ENCODE data around the gene NSRP1.

The NSRP1 gene

DNA sequence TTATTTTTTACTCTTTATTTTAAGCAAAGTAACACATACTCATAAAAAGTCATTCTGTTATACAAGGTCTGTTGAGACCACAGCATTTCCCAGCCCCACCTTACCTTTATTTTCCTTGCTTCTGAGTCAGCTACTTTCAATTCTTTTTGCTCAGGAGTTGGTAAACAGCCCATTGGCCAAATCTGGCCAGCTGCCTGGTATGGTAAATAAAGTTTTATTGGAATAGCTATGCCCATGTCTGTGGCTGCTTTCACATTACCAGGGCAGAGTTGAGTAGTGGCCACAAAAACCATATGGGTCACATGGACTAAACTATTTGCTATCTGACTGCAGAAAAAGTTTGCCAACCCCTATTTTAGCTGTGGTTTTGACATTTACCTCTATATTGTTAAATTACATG, 3.4 kb upstream of the NSRP1 start:
- Histone ChIP-seq H3K4me3 (ENCODE audit: low read depth, low read length) (no peak overlapping the region), H3K27ac (ENCODE audit: extremely low read depth, low read depth, low read length) (no peak overlapping the region), H3K9me3 (ENCODE audit: control insufficient read depth, insufficient read depth, low read depth, low read length) (no peaks in the 10 kb centered on the region), H3K4me1 (ENCODE audit: control insufficient read depth, insufficient read depth, low read length) (peaks cover 11% of the 10 kb centered on the region), H3K36me3 (ENCODE audit: control insufficient read depth in 2 of 2, insufficient read depth in 1 of 2, low read length in 2 of 2) (peaks cover 0 to under 1% of the 10 kb centered on the region in 2 experiments; a peak in 1 of 3 replicates)
- CTCF ChIA-PET, result interaction anchor here (0.7 to 8.1 kb wide), 6 partner anchors 8 to 223 kb away, joined by 3 to 108 read pairs (median 6); no protein-coding TSS in a partner anchor
- TF ChIP-seq, protein P1, sequence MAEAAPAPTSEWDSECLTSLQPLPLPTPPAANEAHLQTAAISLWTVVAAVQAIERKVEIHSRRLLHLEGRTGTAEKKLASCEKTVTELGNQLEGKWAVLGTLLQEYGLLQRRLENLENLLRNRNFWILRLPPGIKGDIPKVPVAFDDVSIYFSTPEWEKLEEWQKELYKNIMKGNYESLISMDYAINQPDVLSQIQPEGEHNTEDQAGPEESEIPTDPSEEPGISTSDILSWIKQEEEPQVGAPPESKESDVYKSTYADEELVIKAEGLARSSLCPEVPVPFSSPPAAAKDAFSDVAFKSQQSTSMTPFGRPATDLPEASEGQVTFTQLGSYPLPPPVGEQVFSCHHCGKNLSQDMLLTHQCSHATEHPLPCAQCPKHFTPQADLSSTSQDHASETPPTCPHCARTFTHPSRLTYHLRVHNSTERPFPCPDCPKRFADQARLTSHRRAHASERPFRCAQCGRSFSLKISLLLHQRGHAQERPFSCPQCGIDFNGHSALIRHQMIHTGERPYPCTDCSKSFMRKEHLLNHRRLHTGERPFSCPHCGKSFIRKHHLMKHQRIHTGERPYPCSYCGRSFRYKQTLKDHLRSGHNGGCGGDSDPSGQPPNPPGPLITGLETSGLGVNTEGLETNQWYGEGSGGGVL (tag by site-specific recombination; IDR thresholded peaks at IDR 0.05), result no peak
- TF ChIP-seq, protein P2, sequence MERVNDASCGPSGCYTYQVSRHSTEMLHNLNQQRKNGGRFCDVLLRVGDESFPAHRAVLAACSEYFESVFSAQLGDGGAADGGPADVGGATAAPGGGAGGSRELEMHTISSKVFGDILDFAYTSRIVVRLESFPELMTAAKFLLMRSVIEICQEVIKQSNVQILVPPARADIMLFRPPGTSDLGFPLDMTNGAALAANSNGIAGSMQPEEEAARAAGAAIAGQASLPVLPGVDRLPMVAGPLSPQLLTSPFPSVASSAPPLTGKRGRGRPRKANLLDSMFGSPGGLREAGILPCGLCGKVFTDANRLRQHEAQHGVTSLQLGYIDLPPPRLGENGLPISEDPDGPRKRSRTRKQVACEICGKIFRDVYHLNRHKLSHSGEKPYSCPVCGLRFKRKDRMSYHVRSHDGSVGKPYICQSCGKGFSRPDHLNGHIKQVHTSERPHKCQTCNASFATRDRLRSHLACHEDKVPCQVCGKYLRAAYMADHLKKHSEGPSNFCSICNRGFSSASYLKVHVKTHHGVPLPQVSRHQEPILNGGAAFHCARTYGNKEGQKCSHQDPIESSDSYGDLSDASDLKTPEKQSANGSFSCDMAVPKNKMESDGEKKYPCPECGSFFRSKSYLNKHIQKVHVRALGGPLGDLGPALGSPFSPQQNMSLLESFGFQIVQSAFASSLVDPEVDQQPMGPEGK (tag by site-specific recombination; IDR thresholded peaks at IDR 0.05), result peak; percentile 31; the same call in 1 of the 2 replicates
- TF ChIP-seq ZNF701 (tag by site-specific recombination; IDR thresholded peaks at IDR 0.05), result no peak
- TF ChIP-seq ZNF623 (tag by site-specific recombination; IDR thresholded peaks at IDR 0.05), result no peak
- TF ChIP-seq ZFP69B (tag by site-specific recombination; IDR thresholded peaks at IDR 0.05), result no peak
- TF ChIP-seq, protein P3, sequence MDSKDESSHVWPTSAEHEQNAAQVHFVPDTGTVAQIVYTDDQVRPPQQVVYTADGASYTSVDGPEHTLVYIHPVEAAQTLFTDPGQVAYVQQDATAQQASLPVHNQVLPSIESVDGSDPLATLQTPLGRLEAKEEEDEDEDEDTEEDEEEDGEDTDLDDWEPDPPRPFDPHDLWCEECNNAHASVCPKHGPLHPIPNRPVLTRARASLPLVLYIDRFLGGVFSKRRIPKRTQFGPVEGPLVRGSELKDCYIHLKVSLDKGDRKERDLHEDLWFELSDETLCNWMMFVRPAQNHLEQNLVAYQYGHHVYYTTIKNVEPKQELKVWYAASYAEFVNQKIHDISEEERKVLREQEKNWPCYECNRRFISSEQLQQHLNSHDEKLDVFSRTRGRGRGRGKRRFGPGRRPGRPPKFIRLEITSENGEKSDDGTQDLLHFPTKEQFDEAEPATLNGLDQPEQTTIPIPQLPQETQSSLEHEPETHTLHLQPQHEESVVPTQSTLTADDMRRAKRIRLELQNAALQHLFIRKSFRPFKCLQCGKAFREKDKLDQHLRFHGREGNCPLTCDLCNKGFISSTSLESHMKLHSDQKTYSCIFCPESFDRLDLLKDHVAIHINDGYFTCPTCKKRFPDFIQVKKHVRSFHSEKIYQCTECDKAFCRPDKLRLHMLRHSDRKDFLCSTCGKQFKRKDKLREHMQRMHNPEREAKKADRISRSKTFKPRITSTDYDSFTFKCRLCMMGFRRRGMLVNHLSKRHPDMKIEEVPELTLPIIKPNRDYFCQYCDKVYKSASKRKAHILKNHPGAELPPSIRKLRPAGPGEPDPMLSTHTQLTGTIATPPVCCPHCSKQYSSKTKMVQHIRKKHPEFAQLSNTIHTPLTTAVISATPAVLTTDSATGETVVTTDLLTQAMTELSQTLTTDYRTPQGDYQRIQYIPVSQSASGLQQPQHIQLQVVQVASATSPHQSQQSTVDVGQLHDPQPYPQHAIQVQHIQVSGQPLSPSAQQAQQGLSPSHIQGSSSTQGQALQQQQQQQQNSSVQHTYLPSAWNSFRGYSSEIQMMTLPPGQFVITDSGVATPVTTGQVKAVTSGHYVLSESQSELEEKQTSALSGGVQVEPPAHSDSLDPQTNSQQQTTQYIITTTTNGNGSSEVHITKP (tag by site-specific recombination; IDR thresholded peaks at IDR 0.05), result peak; percentile 86
- TF ChIP-seq ZNF391 (tag by site-specific recombination; IDR thresholded peaks at IDR 0.05; ENCODE audit: borderline replicate concordance, low read depth), result no peak
- no peak for TF ChIP-seq ZNF561 (tag by site-specific recombination; IDR thresholded peaks at IDR 0.05; ENCODE audit: borderline replicate concordance)
- peak; percentile 56 for TF ChIP-seq ZNF335 (tag by site-specific recombination; conservative IDR thresholded peaks at IDR 0.05)
- 0 out of 2 replicates have a peak, but pooled peaks have one; percentile 21 for TF ChIP-seq ZNF24 (tag by site-specific recombination; IDR thresholded peaks at IDR 0.05)
- POLR2A ChIA-PET, result interaction anchor here (1.8 kb wide), 1 partner anchor 8 kb away, joined by 8 read pairs; no protein-coding TSS in a partner anchor

DNA sequence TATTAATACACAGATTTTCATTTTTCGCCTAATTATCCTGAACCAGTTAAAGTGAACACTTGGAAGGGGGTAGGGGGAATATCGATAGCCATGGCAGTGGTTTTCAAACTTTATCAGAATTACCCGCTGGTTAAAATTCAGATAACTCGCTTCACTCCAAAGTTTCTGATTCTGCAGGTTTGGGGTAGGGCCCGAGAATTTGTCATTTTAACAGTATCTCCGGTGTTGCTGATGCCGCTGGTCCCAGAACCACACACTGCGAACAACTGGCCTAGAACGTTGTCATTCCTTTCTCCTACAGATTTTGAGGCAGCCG, 313 bp upstream of the NSRP1 start:
- Histone ChIP-seq H3K9me3 (ENCODE audit: control insufficient read depth, insufficient read depth, low read depth, low read length) (no peaks in the 10 kb centered on the region), H3K4me3 (ENCODE audit: low read depth, low read length) (peak overlapping the region; percentile 47), H3K36me3 (ENCODE audit: control insufficient read depth in 2 of 2, insufficient read depth in 1 of 2, low read length in 2 of 2) (peaks cover 24 to 27% of the 10 kb centered on the region in 2 experiments), H3K27ac (ENCODE audit: extremely low read depth, low read depth, low read length) (peak overlapping the region; percentile 95), H3K4me1 (ENCODE audit: control insufficient read depth, insufficient read depth, low read length) (peaks cover 11% of the 10 kb centered on the region)
- CTCF ChIA-PET, result interaction anchor here (0.6 to 8.1 kb wide), 4 partner anchors 9 to 1416 kb away, joined by 3 to 108 read pairs (median 4); no protein-coding TSS in a partner anchor
- TF ChIP-seq ZNF311 (tag by site-specific recombination; IDR thresholded peaks at IDR 0.05; ENCODE audit: borderline replicate concordance), result no peak
- TF ChIP-seq, protein P3 (tag by site-specific recombination; IDR thresholded peaks at IDR 0.05), result no peak
- no peak for TF ChIP-seq PRDM1 (tag by site-specific recombination; IDR thresholded peaks at IDR 0.05)
- no peak for TF ChIP-seq ZNF335 (tag by site-specific recombination; conservative IDR thresholded peaks at IDR 0.05)
- 0 out of 2 replicates have a peak, but pooled peaks have one; percentile 13 for TF ChIP-seq ZNF184 (tag by site-specific recombination; IDR thresholded peaks at IDR 0.05)
- POLR2A ChIA-PET, result no interaction called here
